Right cardiac atrium (tissue), 5 donors: ENCODE data around the gene C10orf62. TPM values are rescaled to one million over a fixed set of nuclear protein-coding genes. Genes with fewer than 3 reads are reported as not detected.

Experiments
- ATAC-seq, 2 donors: fragments of 200-7000 bp; cut with Tn5 transposase; one replicate each; pipeline versions ENCODE4 v1.8.0 to v1.9.1; 2020; ENCODE audit warnings: moderate library complexity in 2 of 2, mild to moderate bottlenecking in 1 of 2
- DNase-seq, 3 donors: peaks; one replicate each; pipeline ENCODE4 v3.0.0-alpha.2; 2020
- H3K27ac ChIP-seq: one replicate; pipeline ENCODE4 v1.5.1; 2013; ENCODE audit warnings: mild to moderate bottlenecking, low read length, control low read depth, moderate library complexity
- H3K27me3 ChIP-seq: one replicate; pipeline ENCODE4 v1.6.1; 2013; ENCODE audit not compliant: control insufficient read depth, insufficient read depth
- H3K4me1 ChIP-seq: one replicate; pipeline ENCODE4 v1.6.1; 2013; ENCODE audit warnings: low read length; ENCODE audit not compliant: control insufficient read depth, insufficient read depth
- H3K4me3 ChIP-seq: one replicate; pipeline ENCODE4 v1.5.1; 2013; ENCODE audit warnings: low read length, control low read depth
- H3K9me3 ChIP-seq: one replicate; pipeline ENCODE4 v1.6.1; 2013; ENCODE audit warnings: low read length; ENCODE audit not compliant: control insufficient read depth
- WGBS: extraction: QIAGEN DNeasy Blood & Tissue Kit; methylation state at CpG from one replicate; pipeline ENCODE4 v1.1.7; 2013; 5-methylcytosine and 5-hydroxymethylcytosine counted together
- intact Hi-C, 4 donors: fragments of 100-400 bp; cut with DNase I; formaldehyde crosslinking; loops; one replicate each; pipeline versions ENCODE4 v1.11.0 to v1.14.0; 2022 to 2023
- polyA plus RNA-seq: library from polyadenylated mRNA; stranded (reverse); fragments of 200-250 nt; gene quantifications from one replicate; pipeline ENCODE4 v1.2.3, GENCODE V29; 2013
- total RNA-seq, 4 donors: library from RNA; stranded (reverse); fragmentation: NEBNext Ultra II Directional; extraction: Animal tissue kit (Norgen Biotek cat#: 25700); gene quantifications; one replicate each; pipeline ENCODE4 v1.2.1, GENCODE V29; 2021
- donor health status: healthy with polysubstance abuse.
- donor health status: DM: no; HTN: yes; CAD: no.
- donor health status: DM: no; HTN: no; CAD: no.
- donor health status: DM: no; HTN: yes; CAD: no; lungs with severe emphysema.
- donor health status: DM: yes; HTN: yes; CAD: no.

The C10orf62 gene
- total and polyA plus RNA-seq, 5 donors = 0.20 to 0.76 (median 0.28) TPM; not detected in 1

DNA sequence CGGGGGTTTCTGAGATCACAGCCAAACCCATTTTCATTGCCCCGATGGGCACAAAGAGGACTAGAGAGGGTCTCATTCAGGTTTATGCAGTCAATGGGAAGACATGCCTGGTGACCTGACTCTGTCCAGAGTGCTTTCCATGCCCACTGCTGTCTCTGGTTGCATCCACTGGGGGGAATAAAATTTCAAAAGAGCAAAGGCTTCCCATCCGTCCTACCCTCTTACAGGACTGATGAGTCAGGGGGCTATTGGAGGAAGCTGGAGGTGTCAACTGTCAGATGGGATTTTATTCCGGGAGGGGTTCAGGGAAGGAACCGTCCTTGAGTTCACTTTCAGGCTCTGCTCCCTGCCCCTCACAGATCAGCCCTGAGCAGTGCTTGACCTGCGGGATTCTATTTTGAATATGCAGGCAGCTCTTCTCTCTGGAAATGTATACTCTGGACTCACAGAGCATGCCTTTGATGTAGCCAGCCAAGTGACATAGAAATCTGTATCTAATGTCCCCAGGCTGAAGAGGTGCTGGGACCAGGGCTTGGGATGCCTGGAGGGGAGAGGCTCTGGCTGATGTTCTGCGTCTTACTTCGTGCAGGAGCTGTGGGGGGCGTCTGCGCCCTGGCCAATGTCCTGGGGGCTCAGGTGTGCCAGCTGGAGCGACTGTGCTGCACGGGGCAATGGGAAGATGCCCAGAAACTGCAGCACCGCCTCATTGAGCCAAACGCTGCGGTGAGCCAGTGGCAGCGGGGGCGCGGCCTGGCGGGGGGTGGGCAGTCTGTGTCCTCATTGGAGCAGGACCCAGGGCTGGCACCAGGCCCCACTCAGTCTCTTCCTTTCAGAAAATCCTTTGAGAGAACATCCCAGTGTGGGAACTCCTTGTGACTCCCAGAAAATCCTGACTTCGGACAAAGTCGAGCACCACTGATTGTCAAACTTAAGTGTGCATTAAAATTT, 12.0 kb downstream of the C10orf62 start:
- Histone ChIP-seq H3K4me3 (no peak overlapping the region), H3K9me3 (no peaks in the 10 kb centered on the region), H3K4me1 (no peaks in the 10 kb centered on the region), H3K27me3 (no peaks in the 10 kb centered on the region), H3K27ac (peak overlapping the region; percentile 76)
- DNase-seq = peak in 2 of 3 donors; percentile 80 to 81
- 63% methylated on average over 21 of the region's 21 CpGs for WGBS
- intact Hi-C loops = no loop called here
- ATAC-seq = peak; percentile 56 to 70

DNA sequence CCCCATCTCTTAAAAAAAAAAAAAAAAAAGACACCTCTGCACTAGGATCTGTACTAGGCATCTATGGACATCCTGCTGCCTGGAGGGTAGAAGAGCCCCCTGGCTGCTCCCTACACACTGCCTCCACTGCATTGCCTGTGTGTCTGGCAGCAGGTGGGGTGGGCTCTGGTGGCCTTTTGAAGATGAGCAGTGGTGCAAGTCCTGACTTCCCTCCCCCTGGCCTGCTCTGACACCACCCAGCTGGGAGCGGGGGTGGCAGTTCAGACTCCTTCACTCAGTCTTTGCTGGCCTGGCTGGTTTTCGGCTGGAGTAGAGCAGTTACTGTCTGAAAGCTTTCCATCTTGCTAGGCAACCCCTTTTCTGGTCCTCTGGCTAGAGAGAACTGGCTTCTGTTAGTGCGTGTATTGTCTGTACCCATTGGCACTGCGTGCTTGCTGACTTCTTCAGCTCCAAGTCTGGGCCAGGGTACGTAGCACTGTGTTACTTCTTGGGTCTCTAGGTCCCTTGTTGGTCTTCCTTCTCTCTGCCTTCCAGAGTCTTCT, 17.6 kb downstream of the C10orf62 start:
- ATAC-seq (no peak), DNase-seq (no peak)
- H3K27ac ChIP-seq = peak overlapping the region; percentile 12
- WGBS = 88% methylated on average over 5 of the region's 5 CpGs
- intact Hi-C loops = no loop called here
- H3K9me3 ChIP-seq = no peaks in the 10 kb centered on the region
- no peak overlapping the region for H3K4me3 ChIP-seq
- no peaks in the 10 kb centered on the region for H3K27me3 ChIP-seq
- peaks cover 3% of the 10 kb centered on the region for H3K4me1 ChIP-seq

DNA sequence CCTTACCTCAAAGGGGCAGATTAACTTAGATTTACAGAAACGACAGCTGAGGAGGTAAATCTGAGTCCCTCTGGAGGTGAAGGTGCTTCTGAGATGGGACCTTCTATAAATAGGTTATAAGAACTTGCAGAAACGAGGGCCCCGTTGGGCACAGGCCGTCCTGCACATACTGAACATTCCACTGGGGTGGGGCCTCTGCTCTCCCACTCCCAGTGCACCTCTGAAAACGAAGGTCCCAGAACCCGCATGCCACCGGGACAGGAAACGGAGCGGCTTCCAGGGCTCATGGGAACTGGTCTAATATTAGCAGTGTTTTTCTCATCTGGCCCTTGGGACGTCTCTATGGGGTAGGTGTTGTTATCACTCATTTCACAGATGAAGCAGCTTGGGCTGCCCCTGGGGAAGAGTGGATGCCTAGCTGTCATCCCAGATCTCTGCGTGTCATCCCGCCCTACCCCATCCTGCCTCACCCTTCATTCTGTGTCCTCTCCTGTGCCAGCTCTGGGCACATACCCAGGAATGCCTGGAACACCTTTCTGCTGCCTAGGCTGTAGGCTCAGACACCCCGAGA, 19.6 kb downstream of the C10orf62 start:
- no peaks in the 10 kb centered on the region for H3K27me3 ChIP-seq
- ATAC-seq = peak; percentile 85 to 89
- no peak overlapping the region for H3K4me3 ChIP-seq
- H3K9me3 ChIP-seq = no peaks in the 10 kb centered on the region
- H3K4me1 ChIP-seq = peaks cover 3% of the 10 kb centered on the region
- intact Hi-C loops = no loop called here
- peak; percentile 66 to 85 (median 82) for DNase-seq
- peak overlapping the region; percentile 93 for H3K27ac ChIP-seq
- 50% methylated on average over 13 of the region's 13 CpGs for WGBS

DNA sequence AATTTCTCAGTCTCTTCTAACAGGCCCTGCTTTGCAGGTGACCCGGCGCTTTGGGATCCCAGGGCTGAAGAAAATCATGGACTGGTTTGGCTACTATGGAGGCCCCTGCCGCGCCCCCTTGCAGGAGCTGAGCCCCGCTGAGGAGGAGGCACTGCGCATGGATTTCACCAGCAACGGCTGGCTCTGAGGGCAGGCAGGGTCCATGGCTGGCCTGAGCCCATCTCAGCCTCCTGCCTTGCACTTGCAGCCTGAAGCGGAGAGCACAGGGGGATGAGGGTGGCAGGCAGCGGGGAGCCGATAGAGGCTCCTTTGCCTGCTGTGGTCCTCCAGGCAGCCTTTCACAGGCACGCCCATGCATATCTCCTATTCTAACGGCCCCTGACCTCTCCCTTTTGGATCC, 22.0 kb downstream of the C10orf62 start:
- Histone ChIP-seq H3K27me3 (no peaks in the 10 kb centered on the region), H3K27ac (peak overlapping the region; percentile 89), H3K4me3 (no peak overlapping the region), H3K9me3 (no peaks in the 10 kb centered on the region), H3K4me1 (peaks cover 3% of the 10 kb centered on the region)
- no peak for ATAC-seq
- WGBS = 79% methylated on average over 12 of the region's 12 CpGs
- intact Hi-C loops = loop anchor here in 1 of 4 donors (5.0 to 10.0 kb wide), 2 partner anchors 39 to 207 kb away; partner anchors contain the start of genes ANKRD2 and RRP12
- DNase-seq = no peak

DNA sequence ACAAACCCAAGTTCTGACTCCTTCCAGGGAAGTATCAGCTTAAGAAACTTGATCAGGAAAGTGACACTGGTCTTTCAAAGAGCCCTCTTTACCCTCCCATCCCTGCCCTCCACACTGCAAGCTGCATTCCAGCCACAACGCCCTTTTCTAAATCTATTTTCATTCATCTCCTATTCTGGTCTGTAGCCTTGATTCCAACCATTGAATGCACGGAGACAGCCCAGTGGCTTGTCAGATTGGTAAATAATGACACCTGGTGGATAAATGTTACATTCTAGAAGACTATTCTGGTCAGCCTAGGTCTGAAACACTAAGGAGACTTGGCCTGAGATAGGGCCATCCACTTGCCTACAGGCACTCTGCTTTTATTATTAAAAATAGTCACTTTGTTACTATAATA, 22.9 kb downstream of the C10orf62 start:
- DNase-seq (no peak), ATAC-seq (peak; percentile 63 to 79)
- intact Hi-C loops = loop anchor here (2.0 to 10.0 kb wide), 3 partner anchors 40 to 208 kb away; partner anchors contain the start of genes ANKRD2 (in 4 of the 4) and RRP12 (in 1 of the 4)
- no peak overlapping the region for H3K4me3 ChIP-seq
- WGBS = 13% methylated on average over 2 of the region's 2 CpGs
- no peaks in the 10 kb centered on the region for H3K9me3 ChIP-seq
- H3K4me1 ChIP-seq = peaks cover 3% of the 10 kb centered on the region
- H3K27ac ChIP-seq = peak overlapping the region; percentile 64
- no peaks in the 10 kb centered on the region for H3K27me3 ChIP-seq

DNA sequence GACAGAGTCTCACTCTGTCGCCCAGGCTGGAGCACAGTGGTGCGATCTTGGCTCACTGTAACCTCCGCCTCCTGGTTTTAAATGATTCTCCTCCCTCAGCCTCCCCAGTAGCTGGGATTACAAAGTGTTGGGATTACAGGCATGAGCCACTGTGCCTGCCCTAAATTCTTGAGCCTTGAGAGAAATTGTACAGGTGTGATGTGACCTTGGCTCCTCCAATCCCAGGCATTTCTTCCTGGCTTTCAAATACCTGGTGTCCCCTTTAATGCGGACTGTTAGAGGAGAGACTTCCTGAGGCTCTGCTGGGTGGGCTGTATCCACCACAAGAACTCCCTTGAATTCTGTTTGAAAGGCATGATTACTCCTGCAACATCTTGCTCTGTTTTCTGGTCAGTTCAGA, 28.8 kb downstream of the C10orf62 start:
- H3K4me1 ChIP-seq = no peaks in the 10 kb centered on the region
- H3K27me3 ChIP-seq = no peaks in the 10 kb centered on the region
- H3K27ac ChIP-seq = no peak overlapping the region
- H3K4me3 ChIP-seq = no peak overlapping the region
- H3K9me3 ChIP-seq = no peaks in the 10 kb centered on the region
- intact Hi-C loops = loop anchor here in 1 of 4 donors (10.0 kb wide), 1 partner anchor 213 kb away; the partner anchor contains the start of gene RRP12
- DNase-seq (no peak), ATAC-seq (no peak)
- WGBS = 91% methylated on average over 4 of the region's 4 CpGs

DNA sequence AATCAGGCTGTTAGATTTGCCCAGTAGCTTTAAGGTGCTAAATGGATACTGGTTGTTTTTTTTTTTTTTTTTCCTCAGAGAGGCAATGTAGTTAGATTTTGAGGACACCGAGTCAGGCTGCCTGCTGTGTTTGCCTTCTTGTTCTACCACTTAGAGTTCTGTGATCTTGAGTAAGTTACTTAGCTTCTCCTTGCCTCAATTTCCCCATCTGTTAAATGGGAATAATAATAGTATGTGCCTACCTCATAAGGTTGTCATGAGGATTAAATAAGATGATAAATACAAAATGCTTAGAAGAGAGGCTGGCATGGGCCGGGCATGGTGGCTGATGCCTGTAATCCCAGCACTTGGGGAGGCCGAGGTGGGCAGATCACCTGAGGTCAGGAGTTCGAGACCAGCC, 29.2 kb downstream of the C10orf62 start:
- Histone ChIP-seq H3K4me1 (no peaks in the 10 kb centered on the region), H3K4me3 (no peak overlapping the region), H3K27ac (no peak overlapping the region), H3K27me3 (no peaks in the 10 kb centered on the region), H3K9me3 (no peaks in the 10 kb centered on the region)
- ATAC-seq (no peak), DNase-seq (no peak)
- WGBS = 95% methylated on average over 4 of the region's 4 CpGs
- intact Hi-C loops = loop anchor here in 1 of 4 donors (10.0 kb wide), 1 partner anchor 214 kb away; the partner anchor contains the start of gene RRP12

DNA sequence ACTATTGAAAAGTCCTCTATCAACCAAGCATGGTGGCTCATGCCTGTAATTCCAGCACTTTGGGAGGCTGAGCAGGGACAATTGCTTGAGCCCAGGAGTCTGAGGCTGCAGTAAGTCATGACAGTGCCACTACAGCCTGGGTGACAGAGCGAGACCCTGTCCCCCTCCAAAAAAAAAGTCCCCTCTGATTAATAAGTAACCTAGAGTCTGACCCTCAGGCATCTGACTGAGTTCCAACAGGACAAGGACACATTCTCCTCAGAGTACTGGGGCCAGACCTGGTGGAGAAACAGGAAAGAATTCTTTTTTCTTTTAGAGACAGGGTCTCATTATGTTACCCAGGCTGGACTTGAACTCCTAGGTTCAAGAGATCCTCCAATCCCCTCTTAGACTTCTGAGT, 33.8 kb downstream of the C10orf62 start:
- ATAC-seq = no peak
- WGBS = 91% methylated on average over 1 of the region's 1 CpG
- H3K4me1 ChIP-seq = no peaks in the 10 kb centered on the region
- no peak overlapping the region for H3K27ac ChIP-seq
- H3K27me3 ChIP-seq = no peaks in the 10 kb centered on the region
- no peak overlapping the region for H3K4me3 ChIP-seq
- DNase-seq = no peak
- intact Hi-C loops = no loop called here
- no peaks in the 10 kb centered on the region for H3K9me3 ChIP-seq

DNA sequence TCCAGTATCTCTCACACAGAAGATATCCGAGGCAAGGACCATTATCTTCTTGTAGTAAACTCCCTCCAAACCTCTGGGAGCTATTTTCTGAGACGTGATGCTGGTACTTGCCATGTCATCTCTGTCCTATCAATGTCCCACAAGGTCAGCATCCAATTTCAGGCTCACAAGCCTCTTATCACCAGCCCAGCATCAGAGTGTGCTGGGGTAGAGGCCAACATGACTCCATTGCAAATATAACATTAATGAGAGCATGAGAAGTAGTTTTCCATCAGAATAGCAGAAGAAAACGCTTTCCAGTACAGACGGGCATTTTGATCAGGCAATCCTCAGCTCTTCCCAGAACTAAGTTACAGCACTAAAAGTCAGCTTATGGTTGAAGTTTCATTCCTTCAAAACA, 38.2 kb downstream of the C10orf62 start:
- H3K27ac ChIP-seq = no peak overlapping the region
- WGBS = 35% methylated on average over 4 of the region's 4 CpGs

DNA sequence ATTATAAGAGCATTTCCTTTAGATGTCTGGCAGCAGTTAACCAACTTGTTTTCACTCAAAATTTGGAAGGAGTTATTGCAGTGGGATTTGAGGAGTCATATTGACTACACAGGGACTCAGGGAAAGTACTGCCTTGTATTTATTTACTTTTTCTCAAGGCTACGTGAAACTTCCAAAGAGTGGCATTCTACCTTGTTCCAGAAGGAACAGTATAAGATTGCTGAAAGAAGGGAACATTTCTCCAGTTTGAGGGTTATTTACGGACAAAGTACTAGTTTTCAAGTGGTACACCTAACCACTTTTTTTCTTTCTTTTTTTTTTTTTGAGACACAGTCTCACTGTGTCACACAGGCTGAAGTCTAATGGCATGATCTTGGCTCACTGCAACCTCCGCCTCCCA, 38.7 kb downstream of the C10orf62 start:
- 80% methylated on average over 3 of the region's 3 CpGs for WGBS
- Histone ChIP-seq H3K27ac (no peak overlapping the region), H3K4me3 (no peak overlapping the region), H3K9me3 (no peaks in the 10 kb centered on the region), H3K4me1 (no peaks in the 10 kb centered on the region), H3K27me3 (no peaks in the 10 kb centered on the region)
- DNase-seq (no peak), ATAC-seq (no peak)
- intact Hi-C loops = no loop called here

More for the DNA sequence above, 38.2 kb downstream of the C10orf62 start:
- no peaks in the 10 kb centered on the region for H3K9me3 ChIP-seq
- ATAC-seq (peak; percentile 11 to 30), DNase-seq (no peak)
- no peaks in the 10 kb centered on the region for H3K27me3 ChIP-seq
- H3K4me3 ChIP-seq = no peak overlapping the region
- intact Hi-C loops = no loop called here
- no peaks in the 10 kb centered on the region for H3K4me1 ChIP-seq

DNA sequence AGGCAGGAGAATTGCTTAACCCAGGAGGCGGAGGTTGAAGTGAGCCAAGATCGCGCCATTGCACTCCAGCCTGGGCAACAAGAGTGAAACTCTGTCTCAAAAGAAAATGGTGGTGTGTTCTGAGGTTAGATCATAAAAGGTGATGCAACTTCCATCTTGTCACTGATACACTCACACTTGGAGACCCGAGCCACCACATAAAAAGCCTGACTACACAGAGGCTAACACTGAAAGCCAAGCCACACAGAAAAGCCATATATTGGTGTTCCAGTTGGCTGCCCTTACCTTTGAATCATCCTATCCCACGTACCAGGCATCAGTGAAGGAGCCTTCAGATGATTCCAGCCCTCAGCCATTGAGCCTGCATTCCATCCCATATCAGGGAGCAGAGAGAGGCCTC, 39.8 kb downstream of the C10orf62 start:
- Histone ChIP-seq H3K9me3 (no peaks in the 10 kb centered on the region), H3K27me3 (no peaks in the 10 kb centered on the region), H3K4me3 (no peak overlapping the region), H3K4me1 (no peaks in the 10 kb centered on the region), H3K27ac (no peak overlapping the region)
- 97% methylated on average over 5 of the region's 5 CpGs for WGBS
- intact Hi-C loops = no loop called here
- no peak for ATAC-seq
- no peak for DNase-seq
